Right ventricle myocardium superior (tissue), 1 donor: Measurements from ENCODE around the gene DDA1. TPM values are rescaled to one million over a fixed set of nuclear protein-coding genes. Genes with fewer than 3 reads are reported as not detected.

Experiments used
- ATAC-seq: fragments of 200-7000 bp; cut with Tn5 transposase; one replicate; pipeline ENCODE4 v1.9.1; 2020; ENCODE audit warnings: mild to moderate bottlenecking; ENCODE audit not compliant: poor library complexity
- DNase-seq: peaks from one replicate; pipeline ENCODE4 v3.0.0-alpha.2; 2020
- intact Hi-C: fragments of 100-400 bp; cut with DNase I; formaldehyde crosslinking; loops from one replicate; pipeline ENCODE4 v1.11.2; 2022
- total RNA-seq: library from RNA; stranded (reverse); fragmentation: NEBNext Ultra II Directional; extraction: Animal tissue kit (Norgen Biotek cat#: 25700); gene quantifications from one replicate; pipeline ENCODE4 v1.2.1, GENCODE V29; 2021
- donor health status: DM: no; HTN: yes; CAD: no; lungs with severe emphysema.

Gene DDA1
- total RNA-seq, 1 donor from 2014 or later, result 27.4 TPM

DNA sequence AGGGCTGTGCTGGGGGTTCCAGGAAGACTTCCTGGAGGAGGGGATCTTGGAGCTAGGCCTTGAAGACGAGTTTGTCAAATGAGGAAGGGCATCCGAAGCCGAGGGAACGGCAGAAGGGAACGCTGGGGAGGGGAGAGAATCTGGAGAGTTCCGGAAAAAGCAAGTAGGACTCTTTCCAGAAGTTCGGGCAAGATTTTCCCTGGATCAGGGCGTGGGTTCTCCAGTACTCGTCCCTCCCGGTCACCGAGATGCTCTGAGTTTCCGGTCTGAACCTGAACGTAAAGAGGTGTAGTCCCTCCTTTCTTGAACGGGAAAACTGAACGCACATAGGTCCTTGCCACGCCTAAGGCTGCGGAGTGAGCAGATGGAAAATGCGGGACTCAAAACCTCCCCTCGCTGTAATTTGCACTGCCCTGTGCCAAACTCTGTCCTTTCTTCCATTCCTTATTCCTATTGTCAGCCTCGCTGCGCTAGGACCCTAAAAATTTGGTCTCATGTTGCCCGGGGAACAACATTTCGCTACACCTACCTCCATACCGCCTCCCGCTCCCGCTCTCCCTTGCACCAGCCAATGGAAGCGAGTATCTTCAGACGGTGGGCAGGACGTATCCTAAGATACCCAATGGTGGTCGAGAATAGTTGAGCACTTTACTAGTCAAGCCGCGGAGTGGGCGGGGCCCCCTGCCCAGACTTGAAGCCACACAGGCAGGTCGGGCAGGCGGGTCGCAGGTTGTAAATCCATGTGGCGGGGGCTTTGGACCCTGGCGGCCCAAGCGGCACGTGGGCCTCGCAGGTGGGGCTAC, 27.7 kb downstream of the DDA1 start, which contains the start of gene GTPBP3:
Gene GTPBP3 (plus strand): TSS at position 682 of the 803 bp plus-strand sequence. CDS start 59 bp downstream, at position 741.
- ATAC-seq (peak; percentile 90), DNase-seq (peak; percentile 99)
- intact Hi-C loops, result no loop called here

DNA sequence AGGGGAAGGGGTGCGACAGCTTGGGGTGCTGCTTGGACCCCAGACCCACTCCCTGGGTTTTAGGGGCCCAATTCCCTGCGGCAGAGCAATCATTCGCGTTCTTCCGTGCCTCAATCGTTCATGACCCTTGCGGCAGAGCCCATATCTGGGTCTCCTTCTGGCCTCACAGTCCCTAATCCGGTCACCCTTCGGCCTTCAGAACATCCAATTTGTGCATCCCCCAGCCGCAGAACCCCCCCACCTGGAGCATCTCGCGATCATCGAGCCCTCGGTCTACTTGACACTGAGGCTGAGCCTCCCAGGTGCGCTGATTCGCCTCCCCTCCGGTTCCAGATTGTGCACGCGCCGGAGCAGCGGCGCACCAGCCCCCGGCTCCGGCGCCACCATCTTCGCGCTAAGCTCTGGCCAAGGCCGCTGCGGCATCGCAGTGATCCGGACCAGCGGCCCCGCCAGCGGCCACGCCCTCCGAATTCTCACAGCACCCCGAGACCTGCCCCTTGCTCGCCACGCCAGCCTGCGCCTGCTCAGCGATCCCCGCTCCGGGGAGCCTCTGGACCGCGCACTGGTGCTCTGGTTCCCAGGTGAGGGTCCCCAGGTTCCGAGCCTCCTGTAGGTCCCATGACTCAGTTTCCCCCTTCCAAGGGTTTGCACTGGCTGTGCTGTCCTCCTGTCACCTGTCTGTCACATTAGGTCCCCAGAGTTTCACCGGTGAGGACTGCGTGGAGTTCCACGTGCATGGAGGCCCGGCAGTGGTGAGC, 28.5 kb downstream of the DDA1 start:
- intact Hi-C loops, result no loop called here
- DNase-seq, result no peak

DNA sequence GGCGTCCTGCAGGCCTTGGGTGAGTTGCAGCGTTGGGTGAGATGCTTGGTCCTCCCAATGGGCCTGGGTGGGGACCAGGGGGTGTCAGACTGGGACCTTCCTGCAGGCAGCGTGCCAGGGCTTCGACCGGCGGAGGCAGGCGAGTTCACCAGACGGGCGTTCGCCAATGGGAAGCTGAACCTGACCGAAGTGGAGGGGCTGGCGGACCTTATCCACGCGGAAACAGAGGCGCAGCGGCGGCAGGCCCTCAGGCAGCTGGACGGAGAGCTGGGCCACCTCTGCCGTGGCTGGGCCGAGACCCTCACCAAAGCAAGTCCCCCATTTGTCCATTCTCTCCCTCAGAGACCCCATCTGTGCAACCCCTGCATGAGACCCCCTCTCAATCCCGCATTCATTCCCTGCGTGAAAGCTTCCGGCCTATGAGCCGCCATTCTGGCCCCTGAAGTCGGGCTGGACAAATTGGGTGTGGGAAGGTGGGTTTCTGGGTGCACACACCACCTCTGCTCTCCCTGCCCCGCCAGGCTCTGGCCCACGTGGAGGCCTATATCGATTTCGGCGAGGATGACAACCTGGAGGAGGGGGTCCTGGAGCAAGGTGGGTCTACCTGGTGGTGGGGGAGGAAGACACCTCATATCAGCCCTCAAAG, 29.2 kb downstream of the DDA1 start:
- ATAC-seq, result no peak
- intact Hi-C loops, result no loop called here
- no peak for DNase-seq

More for the DNA sequence above, 28.5 kb downstream of the DDA1 start:
- no peak for ATAC-seq

DNA sequence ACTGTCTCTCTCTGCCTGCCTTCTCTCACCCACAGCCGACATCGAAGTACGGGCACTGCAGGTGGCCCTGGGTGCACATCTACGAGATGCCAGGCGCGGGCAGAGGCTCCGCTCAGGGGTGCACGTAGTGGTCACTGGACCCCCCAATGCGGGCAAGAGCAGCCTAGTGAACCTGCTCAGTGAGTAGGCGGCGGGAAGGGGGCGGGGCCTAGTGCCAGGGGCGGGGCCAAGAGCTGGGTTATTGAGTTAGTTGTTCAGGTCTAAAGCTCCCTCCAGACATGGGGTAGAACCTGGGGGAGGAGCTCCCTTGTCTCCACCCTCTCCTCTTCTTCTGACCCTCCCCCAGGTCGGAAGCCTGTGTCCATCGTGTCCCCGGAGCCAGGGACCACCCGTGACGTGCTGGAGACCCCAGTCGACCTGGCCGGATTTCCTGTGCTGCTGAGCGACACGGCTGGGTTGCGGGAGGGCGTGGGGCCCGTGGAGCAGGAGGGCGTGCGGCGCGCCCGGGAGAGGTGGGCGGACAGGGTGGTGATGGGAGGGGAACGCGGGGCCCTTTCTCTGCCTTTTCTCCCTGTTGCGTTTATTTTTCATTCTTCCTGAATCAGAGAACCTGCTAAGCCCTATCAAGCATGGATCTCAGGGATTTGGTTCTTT, 29.9 kb downstream of the DDA1 start:
- ATAC-seq (no peak), DNase-seq (no peak)
- intact Hi-C loops, result no loop called here

DNA sequence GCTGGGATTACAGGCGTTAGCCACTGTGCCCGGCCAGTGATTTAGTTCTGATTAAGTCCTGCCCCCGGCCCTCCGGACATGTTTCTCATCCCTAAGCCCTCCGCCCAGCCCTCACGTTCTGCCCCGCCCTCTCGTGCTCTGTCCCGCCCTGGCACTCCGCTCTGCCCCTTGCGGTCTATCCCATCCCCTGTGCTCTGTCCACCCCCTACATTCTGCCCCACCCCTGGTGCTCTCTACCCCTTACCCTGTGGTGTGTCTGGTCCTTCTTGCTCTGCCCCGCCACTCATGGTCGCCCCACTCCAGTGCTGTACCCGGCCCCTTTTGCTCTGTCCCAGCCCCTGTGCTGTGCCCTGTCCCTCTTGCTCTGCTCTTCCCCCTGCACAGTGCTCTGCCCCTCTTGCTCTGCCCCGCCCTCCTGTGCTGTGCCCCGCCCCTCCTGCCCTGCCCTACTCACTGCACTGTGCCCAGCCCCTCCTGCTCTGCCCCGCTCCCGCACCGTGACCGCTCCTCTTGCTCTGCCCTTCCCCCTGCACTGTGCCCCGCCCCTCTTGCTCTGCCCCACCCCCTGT, 31.0 kb downstream of the DDA1 start:
- ATAC-seq (no peak), DNase-seq (no peak)
- intact Hi-C loops, result no loop called here

DNA sequence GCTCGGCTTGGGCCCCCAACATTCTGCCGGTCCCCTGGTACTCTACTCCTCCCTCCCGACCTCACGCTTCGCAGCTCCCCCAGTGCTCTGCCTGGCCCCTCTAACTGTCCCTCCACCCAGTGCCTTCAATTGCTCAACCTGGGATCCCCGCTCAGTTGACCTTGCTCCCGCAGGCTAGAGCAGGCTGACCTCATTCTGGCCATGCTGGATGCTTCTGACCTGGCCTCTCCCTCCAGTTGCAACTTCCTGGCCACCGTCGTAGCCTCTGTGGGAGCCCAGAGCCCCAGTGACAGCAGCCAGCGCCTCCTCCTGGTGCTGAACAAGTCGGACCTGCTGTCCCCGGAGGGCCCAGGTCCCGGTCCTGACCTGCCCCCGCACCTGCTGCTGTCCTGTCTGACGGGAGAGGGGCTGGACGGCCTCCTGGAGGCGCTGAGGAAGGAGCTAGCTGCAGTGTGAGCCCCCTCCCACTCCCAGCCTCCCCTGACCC, 31.6 kb downstream of the DDA1 start:
- no peak for ATAC-seq
- intact Hi-C loops, result no loop called here

DNA sequence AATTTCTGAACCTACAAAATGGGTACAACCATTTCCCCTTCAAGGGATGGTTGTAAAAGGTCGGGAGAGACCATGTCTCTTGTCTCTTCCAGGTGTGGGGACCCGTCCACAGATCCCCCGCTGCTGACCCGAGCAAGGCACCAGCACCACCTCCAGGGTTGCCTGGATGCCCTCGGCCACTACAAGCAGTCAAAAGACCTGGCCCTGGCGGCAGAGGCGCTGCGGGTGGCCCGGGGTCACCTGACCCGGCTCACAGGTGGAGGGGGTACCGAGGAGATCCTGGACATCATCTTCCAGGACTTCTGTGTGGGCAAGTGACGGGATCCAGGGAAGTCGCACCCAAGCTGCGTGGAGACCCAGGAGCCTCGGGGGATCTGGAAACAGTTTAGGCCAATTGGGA, 32.0 kb downstream of the DDA1 start:
- intact Hi-C loops, result no loop called here
- ATAC-seq (no peak), DNase-seq (no peak)

More for the DNA sequence above, 31.6 kb downstream of the DDA1 start:
- DNase-seq, result no peak

DNA sequence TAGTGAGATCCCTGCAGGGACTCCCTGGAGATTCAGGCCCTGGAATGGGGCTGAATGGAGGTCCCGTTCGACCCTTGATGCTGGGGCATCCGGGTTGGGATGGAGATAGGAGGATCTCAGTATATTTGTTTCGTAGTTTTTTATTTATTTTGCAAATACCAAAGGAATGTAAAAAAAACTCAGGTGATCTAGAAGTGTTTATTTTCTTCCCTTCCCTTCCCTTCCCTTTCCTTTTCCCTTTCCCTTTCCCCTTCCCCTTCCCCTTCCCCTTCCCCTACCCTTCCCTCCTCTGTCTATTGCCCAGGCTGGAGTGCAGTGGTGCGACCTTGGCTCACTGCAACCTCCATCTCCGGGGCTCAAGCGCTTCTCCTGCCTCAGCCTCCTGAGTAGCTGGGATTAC, 32.5 kb downstream of the DDA1 start:
- no peak for ATAC-seq
- no peak for DNase-seq
- intact Hi-C loops, result no loop called here

DNA sequence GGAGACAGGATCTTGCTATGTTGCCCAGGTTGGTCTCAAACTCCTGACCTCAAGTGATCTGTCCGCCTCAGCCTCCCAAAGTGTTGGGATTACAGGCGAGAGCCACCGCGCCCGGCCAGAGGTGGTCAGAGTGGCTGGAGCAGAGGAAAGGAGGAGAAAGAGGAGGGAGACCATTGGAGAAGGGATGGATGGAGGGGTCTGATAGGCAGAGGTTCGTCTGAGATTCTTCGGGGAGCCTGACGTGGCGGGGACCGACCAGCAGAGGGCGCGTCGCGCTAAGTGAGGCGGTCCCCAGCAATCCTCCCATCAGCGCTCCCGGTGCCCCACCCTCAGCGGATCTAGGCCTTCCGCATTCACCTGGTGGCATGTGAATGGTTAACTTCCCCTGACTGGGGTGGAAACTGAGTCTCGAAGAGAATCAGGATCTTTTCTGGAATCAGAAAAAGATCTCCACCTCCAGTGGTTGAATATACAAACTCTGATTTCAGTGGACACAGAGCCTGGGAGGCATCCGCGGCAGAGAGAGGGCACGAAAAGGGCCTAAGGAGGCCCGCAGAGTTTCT, 36.8 kb downstream of the DDA1 start:
- DNase-seq, result peak; percentile 86
- intact Hi-C loops, result loop anchor here (5.0 kb wide), 1 partner anchor 41 kb away; no protein-coding TSS in a partner anchor

DNA sequence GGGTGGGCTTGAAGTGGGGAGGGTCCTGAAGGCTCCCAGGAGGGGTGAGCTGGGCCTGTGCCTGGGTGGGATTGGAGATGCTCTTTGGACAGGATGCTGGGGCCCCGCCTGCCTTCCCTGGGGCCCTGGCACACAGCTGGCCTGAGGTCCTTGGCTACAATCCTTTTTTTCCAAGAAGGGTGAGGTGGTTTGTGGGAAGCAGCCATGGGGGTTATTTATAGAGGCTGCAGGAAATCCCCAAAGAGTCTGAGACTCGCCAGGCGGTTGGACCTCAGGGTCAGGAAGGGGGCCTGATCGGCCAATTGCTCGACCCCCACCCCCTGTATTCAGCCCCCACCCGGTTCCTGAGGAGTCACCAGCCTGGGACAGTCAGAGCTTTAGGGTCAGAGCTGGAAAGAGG, 38.0 kb downstream of the DDA1 start:
- intact Hi-C loops, result loop anchor here (5.0 kb wide), 1 partner anchor 40 kb away; no protein-coding TSS in a partner anchor
- ATAC-seq, result peak; percentile 40
- DNase-seq, result no peak

More for the DNA sequence above, 36.8 kb downstream of the DDA1 start:
- ATAC-seq, result peak; percentile 90

DNA sequence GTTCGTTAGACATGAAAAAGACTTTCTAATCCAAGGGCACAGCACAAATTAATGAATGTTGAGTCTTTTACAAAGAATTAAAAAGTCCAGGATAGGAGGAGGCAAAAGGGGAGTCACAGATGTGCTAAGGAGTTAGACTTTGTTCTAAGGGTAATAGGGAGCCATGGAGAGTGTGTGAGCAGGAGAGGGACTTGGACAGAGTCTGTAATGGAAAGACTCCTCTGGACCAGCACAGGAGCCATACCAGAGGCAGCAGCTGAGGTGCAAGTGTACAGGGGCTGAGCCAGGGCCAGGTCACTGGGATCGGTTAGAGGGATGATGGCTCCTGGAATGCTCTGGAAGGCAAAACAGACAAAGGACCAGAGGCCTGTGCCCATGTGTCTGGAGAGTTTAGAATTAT, 38.5 kb downstream of the DDA1 start:
- ATAC-seq (no peak), DNase-seq (no peak)
- intact Hi-C loops, result loop anchor here (5.0 kb wide), 1 partner anchor 39 kb away; no protein-coding TSS in a partner anchor

DNA sequence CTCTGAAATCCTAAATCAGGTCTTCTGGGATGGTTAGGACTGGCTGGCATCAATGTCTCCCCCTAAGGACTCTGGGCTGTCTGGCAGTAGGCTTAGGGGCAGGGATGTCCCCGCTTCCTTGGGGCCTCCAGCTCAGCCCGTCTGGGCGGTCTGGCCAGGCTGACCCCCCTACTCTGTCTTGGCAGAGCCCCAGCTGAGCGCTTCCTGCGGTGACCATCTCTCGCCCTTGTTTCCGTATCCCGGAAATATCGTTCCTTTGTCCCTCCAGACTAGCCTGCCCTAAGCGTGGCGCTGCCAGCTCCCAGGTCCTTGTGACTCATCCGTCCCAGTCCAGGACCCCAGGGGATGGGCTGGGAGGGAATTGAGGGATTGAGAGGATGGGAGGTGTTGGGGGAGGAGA, 39.3 kb downstream of the DDA1 start:
- intact Hi-C loops, result loop anchor here (5.0 kb wide), 1 partner anchor 39 kb away; no protein-coding TSS in a partner anchor
- peak; percentile 75 for DNase-seq
- peak; percentile 60 for ATAC-seq

DNA sequence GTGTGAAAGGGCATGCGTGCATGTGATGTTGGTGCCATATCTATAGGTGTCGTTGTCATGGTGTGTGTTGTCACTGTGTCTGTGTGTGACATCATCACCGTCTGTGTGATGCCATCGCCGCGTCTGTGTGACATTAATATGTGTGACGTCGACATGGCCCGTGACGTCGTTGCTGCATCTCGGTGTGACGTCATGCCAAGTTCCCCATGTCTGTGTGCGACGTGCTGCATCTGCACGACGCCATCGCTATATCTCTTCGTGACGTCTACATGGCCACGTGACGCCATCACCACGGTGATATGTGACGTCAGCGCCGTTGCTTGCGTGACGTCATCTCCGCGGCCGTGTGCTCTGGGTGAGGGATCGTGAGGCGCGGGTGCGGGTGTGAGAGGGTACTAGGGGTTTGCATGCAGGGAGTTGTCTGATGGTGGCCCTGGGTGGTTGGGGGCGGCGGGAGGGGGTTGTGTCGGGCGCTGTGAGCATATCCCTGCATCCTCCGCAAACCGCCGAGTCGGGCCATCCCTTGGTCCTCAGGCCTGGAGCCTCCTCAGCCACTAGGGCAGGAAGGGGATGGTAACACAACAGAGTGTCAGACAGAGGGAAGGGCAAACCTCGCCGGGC, 42.6 kb downstream of the DDA1 start:
- intact Hi-C loops, result no loop called here
- no peak for DNase-seq
- no peak for ATAC-seq

DNA sequence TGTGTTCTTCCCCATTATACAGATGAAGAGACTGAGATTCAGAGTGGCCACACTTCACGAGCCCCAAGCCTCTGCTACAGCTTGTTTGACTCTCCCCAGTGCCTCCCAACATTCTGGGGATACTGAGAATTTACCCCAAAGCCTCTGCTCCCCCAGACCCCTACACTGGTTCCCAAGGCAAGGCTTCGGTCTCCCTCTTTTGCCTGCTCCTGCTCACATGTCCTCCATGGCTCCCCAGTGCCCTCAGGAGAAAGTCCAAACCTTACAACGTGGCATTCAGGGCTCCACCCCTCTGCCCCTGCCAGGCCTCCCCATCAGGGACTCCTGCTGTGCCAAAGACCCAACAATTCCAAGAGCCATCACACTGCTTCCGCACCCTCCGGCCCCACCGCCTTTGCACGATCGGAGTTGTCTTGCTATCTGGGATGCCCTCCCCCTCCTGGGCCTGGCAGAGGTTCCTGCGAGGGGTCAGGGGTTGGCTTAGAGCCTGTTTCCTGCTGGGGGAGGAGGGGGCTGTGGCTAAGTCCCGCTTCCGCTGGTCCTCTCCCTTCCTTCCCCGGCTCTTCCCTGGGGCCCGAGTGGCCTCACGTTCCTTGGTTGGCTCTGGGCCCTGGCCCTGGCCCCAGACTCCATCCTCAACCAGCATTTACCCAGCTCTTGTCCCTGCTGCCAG, 43.4 kb downstream of the DDA1 start:
- intact Hi-C loops, result no loop called here
- ATAC-seq (no peak), DNase-seq (no peak)

DNA sequence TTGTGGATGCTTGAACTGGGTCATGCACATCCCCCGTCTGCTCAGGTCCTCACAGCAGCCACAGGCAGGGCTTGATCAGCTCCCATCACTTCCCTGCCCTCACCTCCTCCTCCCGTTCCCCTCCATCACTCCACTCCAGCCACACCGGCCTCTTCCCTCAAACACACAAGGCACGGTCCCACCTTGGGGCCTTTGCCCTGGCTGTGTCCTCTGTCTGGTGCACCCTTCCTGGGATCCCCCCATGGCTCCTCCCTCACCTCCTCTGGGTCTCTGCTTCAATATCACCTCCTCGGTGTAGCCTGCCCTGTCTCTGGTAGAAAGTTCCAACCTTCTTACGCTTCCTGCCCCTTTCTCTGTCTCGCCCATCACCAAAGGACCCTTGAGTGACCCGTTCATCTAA, 44.0 kb downstream of the DDA1 start:
- intact Hi-C loops, result no loop called here
- DNase-seq, result no peak
- ATAC-seq, result no peak

DNA sequence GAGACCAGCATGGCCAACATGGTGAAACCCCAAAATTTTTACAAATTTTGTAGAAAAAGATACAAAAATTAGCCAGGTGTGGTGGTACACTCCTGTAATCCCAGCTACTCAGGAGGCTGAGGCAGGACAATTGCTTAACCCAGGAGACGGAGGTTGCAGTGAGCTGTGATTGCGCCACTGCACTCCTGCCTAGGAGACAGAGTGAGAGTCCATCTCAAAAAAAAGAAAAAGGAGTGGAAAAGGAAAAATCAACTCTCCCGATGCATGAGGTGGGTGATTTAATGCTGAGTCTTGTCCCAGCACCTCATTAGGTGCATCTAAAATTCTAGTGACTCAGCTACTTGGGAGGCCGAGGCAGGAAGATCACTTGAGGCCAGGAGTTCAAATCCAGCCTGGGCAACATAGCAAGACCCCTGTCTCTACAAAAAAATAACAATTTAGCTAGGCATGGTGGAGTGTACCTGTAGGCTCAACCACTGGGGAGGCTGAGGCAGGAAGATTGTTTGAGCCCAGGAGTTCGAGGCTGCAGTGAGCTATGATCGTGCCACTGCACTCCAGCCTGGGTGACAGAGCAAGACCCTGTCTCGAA, 47.8 kb downstream of the DDA1 start:
- ATAC-seq (no peak), DNase-seq (no peak)
- intact Hi-C loops, result no loop called here

DNA sequence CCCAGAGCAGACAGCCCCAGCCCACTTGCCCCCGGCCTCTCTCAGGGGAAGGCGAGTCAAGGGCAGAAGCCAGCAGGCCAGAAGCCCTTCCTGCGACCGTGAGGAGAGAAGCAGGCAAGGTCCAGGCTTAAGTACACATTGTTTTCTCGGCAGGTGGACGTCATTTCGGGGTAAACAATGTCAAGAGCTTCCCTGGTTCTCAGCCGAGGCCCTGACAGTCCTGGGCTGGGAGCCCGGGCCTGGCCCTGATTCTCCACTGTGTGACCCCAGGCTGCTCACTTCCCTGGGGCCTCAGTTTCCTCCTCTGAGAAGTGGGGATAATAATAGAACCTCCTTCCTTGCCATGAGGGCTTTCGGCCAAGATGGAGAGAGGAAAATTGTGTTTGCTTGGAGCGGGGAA, 48.4 kb downstream of the DDA1 start:
- DNase-seq (no peak), ATAC-seq (no peak)
- intact Hi-C loops, result no loop called here
